Measurements from ENCODE around the gene URB2.

- TF ChIP-seq, protein P1, sequence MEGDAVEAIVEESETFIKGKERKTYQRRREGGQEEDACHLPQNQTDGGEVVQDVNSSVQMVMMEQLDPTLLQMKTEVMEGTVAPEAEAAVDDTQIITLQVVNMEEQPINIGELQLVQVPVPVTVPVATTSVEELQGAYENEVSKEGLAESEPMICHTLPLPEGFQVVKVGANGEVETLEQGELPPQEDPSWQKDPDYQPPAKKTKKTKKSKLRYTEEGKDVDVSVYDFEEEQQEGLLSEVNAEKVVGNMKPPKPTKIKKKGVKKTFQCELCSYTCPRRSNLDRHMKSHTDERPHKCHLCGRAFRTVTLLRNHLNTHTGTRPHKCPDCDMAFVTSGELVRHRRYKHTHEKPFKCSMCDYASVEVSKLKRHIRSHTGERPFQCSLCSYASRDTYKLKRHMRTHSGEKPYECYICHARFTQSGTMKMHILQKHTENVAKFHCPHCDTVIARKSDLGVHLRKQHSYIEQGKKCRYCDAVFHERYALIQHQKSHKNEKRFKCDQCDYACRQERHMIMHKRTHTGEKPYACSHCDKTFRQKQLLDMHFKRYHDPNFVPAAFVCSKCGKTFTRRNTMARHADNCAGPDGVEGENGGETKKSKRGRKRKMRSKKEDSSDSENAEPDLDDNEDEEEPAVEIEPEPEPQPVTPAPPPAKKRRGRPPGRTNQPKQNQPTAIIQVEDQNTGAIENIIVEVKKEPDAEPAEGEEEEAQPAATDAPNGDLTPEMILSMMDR (conservative IDR thresholded peaks at IDR 0.05; ENCODE audit: low read length): no peak
- TF ChIP-seq EZH2phosphoT487 (IDR thresholded peaks at IDR 0.05; ENCODE audit: borderline replicate concordance): no peak
Observed at GRCh38 chr1:229624521-229625070, 1.5 kb upstream of the URB2 start.

Measured in Loucy (cell line).